ENCODE measurements around the gene IL11RA.

DNA sequence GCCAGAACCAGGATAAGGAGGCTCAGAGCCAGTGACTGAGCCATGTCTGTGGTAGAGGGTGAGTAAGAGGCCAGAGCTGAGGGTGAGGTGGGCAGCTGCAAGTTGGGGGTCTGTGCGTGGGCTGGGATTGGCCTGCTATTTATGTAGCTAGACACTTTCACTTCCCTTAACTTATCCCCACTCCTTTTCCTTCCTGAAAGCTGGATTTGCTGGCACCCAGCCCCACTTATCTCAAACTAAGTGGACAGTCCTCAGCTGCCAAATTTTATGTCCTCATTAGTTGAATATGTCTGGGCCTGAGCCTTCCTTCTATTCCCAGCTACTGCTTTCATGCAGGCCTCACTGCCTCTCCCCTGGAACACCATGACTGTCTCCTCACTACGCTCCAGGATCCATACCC is 58.0 kb downstream of the IL11RA start, which contains the start of gene CCL21:
- TF ChIP-seq HDAC2 (IDR thresholded peaks at IDR 0.05) = no peak
- TF ChIP-seq, protein P1, sequence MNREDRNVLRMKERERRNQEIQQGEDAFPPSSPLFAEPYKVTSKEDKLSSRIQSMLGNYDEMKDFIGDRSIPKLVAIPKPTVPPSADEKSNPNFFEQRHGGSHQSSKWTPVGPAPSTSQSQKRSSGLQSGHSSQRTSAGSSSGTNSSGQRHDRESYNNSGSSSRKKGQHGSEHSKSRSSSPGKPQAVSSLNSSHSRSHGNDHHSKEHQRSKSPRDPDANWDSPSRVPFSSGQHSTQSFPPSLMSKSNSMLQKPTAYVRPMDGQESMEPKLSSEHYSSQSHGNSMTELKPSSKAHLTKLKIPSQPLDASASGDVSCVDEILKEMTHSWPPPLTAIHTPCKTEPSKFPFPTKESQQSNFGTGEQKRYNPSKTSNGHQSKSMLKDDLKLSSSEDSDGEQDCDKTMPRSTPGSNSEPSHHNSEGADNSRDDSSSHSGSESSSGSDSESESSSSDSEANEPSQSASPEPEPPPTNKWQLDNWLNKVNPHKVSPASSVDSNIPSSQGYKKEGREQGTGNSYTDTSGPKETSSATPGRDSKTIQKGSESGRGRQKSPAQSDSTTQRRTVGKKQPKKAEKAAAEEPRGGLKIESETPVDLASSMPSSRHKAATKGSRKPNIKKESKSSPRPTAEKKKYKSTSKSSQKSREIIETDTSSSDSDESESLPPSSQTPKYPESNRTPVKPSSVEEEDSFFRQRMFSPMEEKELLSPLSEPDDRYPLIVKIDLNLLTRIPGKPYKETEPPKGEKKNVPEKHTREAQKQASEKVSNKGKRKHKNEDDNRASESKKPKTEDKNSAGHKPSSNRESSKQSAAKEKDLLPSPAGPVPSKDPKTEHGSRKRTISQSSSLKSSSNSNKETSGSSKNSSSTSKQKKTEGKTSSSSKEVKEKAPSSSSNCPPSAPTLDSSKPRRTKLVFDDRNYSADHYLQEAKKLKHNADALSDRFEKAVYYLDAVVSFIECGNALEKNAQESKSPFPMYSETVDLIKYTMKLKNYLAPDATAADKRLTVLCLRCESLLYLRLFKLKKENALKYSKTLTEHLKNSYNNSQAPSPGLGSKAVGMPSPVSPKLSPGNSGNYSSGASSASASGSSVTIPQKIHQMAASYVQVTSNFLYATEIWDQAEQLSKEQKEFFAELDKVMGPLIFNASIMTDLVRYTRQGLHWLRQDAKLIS (CRISPR knock-in tag; IDR thresholded peaks at IDR 0.05) = no peak
- TF ChIP-seq CTCF (IDR thresholded peaks at IDR 0.05 in 2 of 3, conservative IDR thresholded peaks at IDR 0.05 in 1 of 3; ENCODE audit: insufficient read depth in 2 of 3, low read depth in 1 of 3, low read length in 3 of 3) = no peak
- TF ChIP-seq ZNF384 (IDR thresholded peaks at IDR 0.05; ENCODE audit: low read depth, low read length) = no peak
- TF ChIP-seq KDM4B (IDR thresholded peaks at IDR 0.05; ENCODE audit: borderline replicate concordance in 2 of 2, low read depth in 1 of 2) = no peak
- no peak for TF ChIP-seq NFYB (IDR thresholded peaks at IDR 0.05; ENCODE audit: extremely low read depth, insufficient read length)
